AG04449 (cell line): Measurements from ENCODE around the gene CA6.

Experiments used
- CTCF ChIA-PET: fragments of 350-600 bp; formaldehyde crosslinking; extraction: SDS; loops from one replicate; lab custom pipeline; 2021; ENCODE audit warnings: antibody characterized with exemption; lab: Yijun Ruan, JAX
- POLR2A ChIA-PET: fragments of 400-600, 350-600 bp; formaldehyde crosslinking; extraction: SDS; loops from one replicate; lab custom pipeline; 2020; ENCODE audit warnings: antibody characterized with exemption, inconsistent platforms; lab: Yijun Ruan, JAX
- DNase-seq: peaks from one replicate; pipeline ENCODE4 v3.0.0-alpha.2; 2010; ENCODE audit warnings: low read depth, low spot score
- H3K4me3 ChIP-seq: 2 replicates; pipeline ENCODE4 v1.5.1; 2011; ENCODE audit warnings: low read depth, mild to moderate bottlenecking, control low read depth, low read length
- TF ChIP-seq, protein P1 (sequence below): IDR thresholded peaks from one replicate; pipeline ENCODE4 v1.5.1; 2011; ENCODE audit warnings: mild to moderate bottlenecking, moderate library complexity, low read length, control low read depth, inconsistent platforms; ENCODE audit not compliant: insufficient read depth; ENCODE audit errors: missing control alignments

The CA6 gene

DNA sequence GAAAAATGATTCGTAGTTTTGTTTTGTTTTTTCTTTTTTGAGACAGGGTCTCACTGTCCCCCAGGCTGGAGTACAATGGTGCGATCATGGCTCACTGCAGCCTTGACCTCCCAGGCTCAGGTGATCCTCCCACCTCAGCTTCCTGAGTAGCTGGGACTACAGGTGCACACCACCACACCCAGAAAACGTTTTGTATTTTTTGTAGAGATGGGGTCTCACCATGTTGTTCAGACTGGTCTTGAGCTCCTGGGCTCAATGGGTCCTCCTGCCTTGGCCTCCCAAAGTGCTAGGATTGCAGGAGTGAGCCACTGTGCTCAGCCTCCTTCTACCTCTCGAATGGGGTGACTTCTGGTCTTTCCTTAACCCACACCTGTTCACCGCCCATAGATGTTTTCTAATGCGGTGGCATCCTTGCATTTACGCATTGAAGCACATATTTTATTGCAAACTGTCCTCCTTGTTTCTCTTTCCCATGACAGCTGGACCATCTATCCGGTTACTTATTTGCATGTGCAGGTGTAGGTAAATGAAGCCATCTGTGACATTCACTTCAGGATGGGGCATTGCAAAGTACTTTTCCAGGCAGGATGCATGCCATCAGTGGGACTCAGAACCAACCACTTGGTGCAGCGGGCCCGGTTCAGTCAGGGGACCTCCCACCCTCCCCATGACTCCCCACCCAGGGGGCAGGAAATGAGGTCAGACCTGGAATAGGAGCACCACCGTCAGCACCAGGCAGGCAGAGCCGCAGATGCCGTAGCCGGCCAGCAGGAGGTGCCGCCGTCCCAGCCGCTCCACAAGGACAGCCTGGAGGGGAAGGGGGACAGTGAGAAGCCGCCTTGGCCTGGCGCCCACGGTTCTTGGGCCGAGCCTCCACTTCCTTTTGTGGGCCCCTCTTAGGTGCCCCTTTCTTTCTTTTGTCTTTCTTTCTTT lies 64.0 kb downstream of the CA6 start:
- CTCF ChIA-PET: interaction anchor here (1.1 to 13.0 kb wide), 6 partner anchors 9 to 99 kb away, joined by 3 to 157 read pairs (median 4); no protein-coding TSS in a partner anchor
- no peak overlapping the region for H3K4me3 ChIP-seq
- POLR2A ChIA-PET: no interaction called here
- DNase-seq: no peak
- TF ChIP-seq, protein P1, sequence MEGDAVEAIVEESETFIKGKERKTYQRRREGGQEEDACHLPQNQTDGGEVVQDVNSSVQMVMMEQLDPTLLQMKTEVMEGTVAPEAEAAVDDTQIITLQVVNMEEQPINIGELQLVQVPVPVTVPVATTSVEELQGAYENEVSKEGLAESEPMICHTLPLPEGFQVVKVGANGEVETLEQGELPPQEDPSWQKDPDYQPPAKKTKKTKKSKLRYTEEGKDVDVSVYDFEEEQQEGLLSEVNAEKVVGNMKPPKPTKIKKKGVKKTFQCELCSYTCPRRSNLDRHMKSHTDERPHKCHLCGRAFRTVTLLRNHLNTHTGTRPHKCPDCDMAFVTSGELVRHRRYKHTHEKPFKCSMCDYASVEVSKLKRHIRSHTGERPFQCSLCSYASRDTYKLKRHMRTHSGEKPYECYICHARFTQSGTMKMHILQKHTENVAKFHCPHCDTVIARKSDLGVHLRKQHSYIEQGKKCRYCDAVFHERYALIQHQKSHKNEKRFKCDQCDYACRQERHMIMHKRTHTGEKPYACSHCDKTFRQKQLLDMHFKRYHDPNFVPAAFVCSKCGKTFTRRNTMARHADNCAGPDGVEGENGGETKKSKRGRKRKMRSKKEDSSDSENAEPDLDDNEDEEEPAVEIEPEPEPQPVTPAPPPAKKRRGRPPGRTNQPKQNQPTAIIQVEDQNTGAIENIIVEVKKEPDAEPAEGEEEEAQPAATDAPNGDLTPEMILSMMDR: peak; percentile 68

DNA sequence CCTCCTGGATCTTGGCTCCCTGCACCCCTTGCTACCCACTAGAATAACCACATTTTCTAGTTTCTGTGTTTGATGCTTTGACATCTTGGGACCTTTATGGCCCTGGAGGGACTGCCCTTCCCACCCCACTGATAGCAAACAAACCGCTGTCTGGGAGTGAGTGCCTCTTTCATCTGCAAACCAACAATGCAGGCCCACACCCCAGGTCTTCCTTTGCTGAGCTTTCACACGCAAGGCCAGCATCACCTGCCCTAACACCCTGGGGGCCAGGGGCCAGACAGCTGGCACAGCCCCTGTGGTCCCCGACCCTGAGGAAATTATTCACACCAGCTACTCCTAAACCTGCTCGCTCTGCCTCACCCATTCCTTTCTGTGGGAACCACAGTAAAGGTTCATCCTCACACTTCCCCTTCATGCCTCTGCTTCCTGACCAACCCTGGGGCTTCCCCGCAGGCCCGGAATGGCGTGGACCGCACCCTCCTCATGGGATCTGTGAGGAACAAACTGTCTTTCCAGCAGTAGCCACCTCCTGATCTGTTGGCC lies 65.2 kb downstream of the CA6 start:
- ChIA-PET POLR2A (no interaction called here), CTCF (interaction anchor here (0.7 to 13.0 kb wide), 6 partner anchors 9 to 96 kb away, joined by 3 to 157 read pairs (median 4); no protein-coding TSS in a partner anchor)
- TF ChIP-seq, protein P1: no peak
- H3K4me3 ChIP-seq: no peak overlapping the region
- DNase-seq: no peak

DNA sequence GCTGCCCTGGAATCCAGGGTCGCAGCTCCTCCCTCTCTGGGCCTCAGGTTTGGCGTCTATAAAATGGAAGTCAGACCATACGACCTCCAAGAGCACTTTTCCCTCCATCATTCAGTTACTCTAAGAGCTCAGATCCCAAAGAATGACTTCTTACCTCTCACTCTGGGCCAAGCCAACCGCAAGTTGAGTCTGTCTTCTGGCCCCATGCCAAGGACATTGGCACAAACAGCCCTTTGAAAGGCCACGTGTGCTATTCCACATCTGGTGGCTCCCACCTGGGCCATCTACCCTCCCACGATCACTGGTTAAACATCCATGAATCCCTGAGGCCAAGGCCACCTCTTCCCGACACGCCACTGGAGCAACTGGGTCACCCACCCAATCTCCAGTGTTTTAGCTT lies 68.2 kb downstream of the CA6 start:
- H3K4me3 ChIP-seq: no peak overlapping the region
- ChIA-PET CTCF (interaction anchor here (1.5 to 13.0 kb wide), 4 partner anchors 9 to 90 kb away, joined by 3 to 157 read pairs (median 82); no protein-coding TSS in a partner anchor), POLR2A (no interaction called here)
- TF ChIP-seq, protein P1: no peak
- DNase-seq: no peak

DNA sequence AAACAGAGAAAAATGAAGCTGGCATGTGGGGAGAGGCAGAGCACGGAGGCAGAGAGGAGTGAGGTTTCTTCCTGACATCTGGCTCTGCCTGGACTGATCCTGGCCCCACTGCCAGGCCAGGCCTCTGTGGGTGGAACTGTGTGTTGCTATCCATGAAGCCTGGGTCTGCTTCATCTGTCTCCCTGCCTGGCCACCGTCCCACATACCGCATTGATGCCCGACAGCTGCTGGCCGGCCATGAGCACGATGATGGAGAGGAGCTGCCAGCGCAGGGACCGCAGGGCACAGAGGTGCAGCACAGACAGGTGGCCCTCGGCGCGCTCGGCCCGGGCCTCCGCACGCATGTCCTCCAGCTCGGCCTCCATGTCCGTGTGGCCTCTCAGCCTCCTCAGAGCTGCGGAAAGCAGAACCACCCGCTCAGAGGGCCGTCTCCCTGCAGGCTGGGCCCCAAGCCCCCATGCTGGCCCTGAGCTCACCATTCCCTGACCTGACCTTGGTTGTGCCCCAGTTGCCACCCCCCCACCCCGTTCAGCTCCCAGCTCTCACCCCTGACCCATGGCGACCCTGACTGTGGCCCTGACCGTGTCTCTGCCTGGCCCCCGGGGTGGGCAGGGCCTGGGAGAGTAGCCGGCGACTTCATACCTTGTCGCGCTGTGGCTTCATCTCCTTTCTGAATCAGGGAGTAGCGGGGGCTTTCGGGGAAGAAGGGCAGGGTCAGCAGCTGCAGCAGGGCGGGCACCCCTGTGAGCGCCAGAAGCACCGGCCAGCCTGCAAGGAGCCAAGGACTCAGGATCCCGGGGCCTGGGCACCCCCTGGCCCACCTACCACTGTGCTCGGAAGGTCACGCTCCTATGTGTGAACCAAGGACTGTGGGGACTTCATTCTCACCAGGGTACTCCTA lies 69.1 kb downstream of the CA6 start:
- TF ChIP-seq, protein P1: no peak
- no peak overlapping the region for H3K4me3 ChIP-seq
- CTCF ChIA-PET: interaction anchor here (0.8 to 13.0 kb wide), 8 partner anchors 8 to 96 kb away, joined by 3 to 157 read pairs (median 6); no protein-coding TSS in a partner anchor
- DNase-seq: no peak
- POLR2A ChIA-PET: no interaction called here

DNA sequence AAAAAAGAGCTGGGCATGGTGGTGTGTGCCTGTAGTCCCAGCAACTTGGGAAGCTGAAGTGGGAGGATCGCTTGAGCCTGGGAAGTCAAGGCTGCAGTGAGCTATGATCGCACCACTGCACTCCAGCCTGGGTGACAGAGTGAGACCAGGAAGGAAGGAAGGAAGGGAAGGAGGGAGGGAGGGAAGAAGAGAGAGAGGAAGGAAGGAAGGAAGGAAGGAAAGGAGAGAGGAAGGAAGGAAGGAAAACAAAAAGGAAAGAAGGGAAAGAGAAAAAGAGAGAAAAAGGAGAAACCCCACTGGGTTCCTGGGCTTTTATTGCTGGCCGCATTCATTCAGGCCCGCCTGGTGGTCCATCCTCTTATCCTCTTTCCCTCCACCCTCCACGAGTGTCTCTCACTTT lies 70.8 kb downstream of the CA6 start:
- CTCF ChIA-PET: interaction anchor here (1.3 to 5.6 kb wide), 3 partner anchors 12 to 98 kb away, joined by 4 to 43 read pairs (median 7); no protein-coding TSS in a partner anchor
- no peak for DNase-seq
- TF ChIP-seq, protein P1: no peak
- H3K4me3 ChIP-seq: no peak overlapping the region
- POLR2A ChIA-PET: no interaction called here
